ENCODE measurements around the gene CDH3. TPM values are rescaled to one million over a fixed set of nuclear protein-coding genes. Genes with fewer than 3 reads are reported as not detected.
A peak's percentile ranks its signal among the peaks of the same experiment; 100 is the strongest.

The CDH3 gene
- total RNA-seq, 2 donors from 2014 or later: 0.66 to 4.7 TPM

GRCh38 chr16:68732042-68732680 lies 87.1 kb downstream of the CDH3 start:
- intact Hi-C loops (cut with DNase I): loop anchor here (10.0 kb wide), 1 partner anchor 63 kb away; no protein-coding TSS in a partner anchor
- TF ChIP-seq POLR2A (IDR thresholded peaks at IDR 0.05): peak in 2 of 3 donors; percentile 19 to 29
- TF ChIP-seq, protein P1, sequence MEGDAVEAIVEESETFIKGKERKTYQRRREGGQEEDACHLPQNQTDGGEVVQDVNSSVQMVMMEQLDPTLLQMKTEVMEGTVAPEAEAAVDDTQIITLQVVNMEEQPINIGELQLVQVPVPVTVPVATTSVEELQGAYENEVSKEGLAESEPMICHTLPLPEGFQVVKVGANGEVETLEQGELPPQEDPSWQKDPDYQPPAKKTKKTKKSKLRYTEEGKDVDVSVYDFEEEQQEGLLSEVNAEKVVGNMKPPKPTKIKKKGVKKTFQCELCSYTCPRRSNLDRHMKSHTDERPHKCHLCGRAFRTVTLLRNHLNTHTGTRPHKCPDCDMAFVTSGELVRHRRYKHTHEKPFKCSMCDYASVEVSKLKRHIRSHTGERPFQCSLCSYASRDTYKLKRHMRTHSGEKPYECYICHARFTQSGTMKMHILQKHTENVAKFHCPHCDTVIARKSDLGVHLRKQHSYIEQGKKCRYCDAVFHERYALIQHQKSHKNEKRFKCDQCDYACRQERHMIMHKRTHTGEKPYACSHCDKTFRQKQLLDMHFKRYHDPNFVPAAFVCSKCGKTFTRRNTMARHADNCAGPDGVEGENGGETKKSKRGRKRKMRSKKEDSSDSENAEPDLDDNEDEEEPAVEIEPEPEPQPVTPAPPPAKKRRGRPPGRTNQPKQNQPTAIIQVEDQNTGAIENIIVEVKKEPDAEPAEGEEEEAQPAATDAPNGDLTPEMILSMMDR (IDR thresholded peaks at IDR 0.05): no peak
- Histone ChIP-seq H3K36me3 (replicated peaks in 1 of 2; ENCODE audit: insufficient read depth in 1 of 2, low read depth in 2 of 2) (no peaks in the 10 kb centered on the region), H3K4me1 (peaks cover 31% of the 10 kb centered on the region), H3K27me3 (no peaks in the 10 kb centered on the region), H3K4me3 (no peak overlapping the region), H3K9me3 (no peaks in the 10 kb centered on the region), H3K27ac (peak overlapping the region; percentile 46 to 85 (median 68))
- 11 to 13% methylated on average over 6 to 8 of the region's 8 CpGs for WGBS, 2 donors
- peak; percentile 88 for ATAC-seq
- DNase-seq: peak; percentile 87 to 94 (median 90)

- no peaks in the 10 kb centered on the region for H3K27me3 ChIP-seq
- TF ChIP-seq, protein P1 (IDR thresholded peaks at IDR 0.05): no peak
- no peak for TF ChIP-seq POLR2A (IDR thresholded peaks at IDR 0.05)
- no peak overlapping the region for H3K4me3 ChIP-seq
- intact Hi-C loops (cut with DNase I): loop anchor here (10.0 kb wide), 1 partner anchor 62 kb away; no protein-coding TSS in a partner anchor
- WGBS, 2 donors: 46 to 59% methylated on average over 3 to 4 of the region's 4 CpGs
- no peaks in the 10 kb centered on the region for H3K36me3 ChIP-seq (replicated peaks in 1 of 2; ENCODE audit: insufficient read depth in 1 of 2, low read depth in 2 of 2)
- no peaks in the 10 kb centered on the region for H3K9me3 ChIP-seq
- peaks cover 31% of the 10 kb centered on the region for H3K4me1 ChIP-seq
- H3K27ac ChIP-seq: peak overlapping the region; percentile 46 to 85 (median 68)
- DNase-seq (no peak), ATAC-seq (no peak)
These were observed 87.8 kb downstream of the CDH3 start for GRCh38 chr16:68732741-68733399.

DNA sequence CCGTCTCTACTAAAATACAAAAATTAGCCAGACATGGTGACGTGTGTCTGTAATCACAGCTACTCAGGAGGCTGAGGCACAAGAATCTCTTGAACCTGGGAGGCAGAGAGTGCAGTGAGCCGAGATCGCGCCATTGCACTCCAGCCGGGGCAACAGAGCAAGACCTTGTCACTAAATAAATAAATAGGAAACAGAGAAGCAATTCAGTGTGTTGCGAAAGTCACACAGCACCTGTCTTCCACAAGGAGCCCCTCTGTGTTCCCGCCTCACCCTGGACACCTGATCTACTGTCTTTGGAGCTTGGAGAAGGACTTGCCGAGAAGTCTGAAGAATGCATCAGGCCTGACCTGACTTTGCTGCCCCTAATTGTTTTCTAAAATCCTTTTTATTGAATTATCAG lies 88.5 kb downstream of the CDH3 start:
- intact Hi-C loops (cut with DNase I): loop anchor here (10.0 kb wide), 1 partner anchor 61 kb away; no protein-coding TSS in a partner anchor
- DNase-seq: no peak
- H3K27me3 ChIP-seq: no peaks in the 10 kb centered on the region
- no peak for ATAC-seq
- WGBS, 2 donors: 81 to 95% methylated on average over 9 of the region's 9 CpGs
- H3K4me3 ChIP-seq: no peak overlapping the region
- TF ChIP-seq, protein P1 (IDR thresholded peaks at IDR 0.05): no peak
- TF ChIP-seq POLR2A (IDR thresholded peaks at IDR 0.05): no peak
- H3K36me3 ChIP-seq (replicated peaks in 1 of 2; ENCODE audit: insufficient read depth in 1 of 2, low read depth in 2 of 2): no peaks in the 10 kb centered on the region
- H3K27ac ChIP-seq: no peak overlapping the region
- H3K4me1 ChIP-seq: peaks cover 31% of the 10 kb centered on the region
- no peaks in the 10 kb centered on the region for H3K9me3 ChIP-seq

- Histone ChIP-seq H3K27ac (peak overlapping the region in 2 of 4 donors; percentile 15 to 29), H3K27me3 (no peaks in the 10 kb centered on the region), H3K4me1 (peaks cover 41% of the 10 kb centered on the region), H3K9me3 (no peaks in the 10 kb centered on the region), H3K4me3 (no peak overlapping the region), H3K36me3 (replicated peaks in 1 of 2; ENCODE audit: insufficient read depth in 1 of 2, low read depth in 2 of 2) (no peaks in the 10 kb centered on the region)
- intact Hi-C loops (cut with DNase I): loop anchor here (10.0 kb wide), 1 partner anchor 60 kb away; no protein-coding TSS in a partner anchor
- ATAC-seq: no peak
- no peak for DNase-seq
- no peak for TF ChIP-seq POLR2A (IDR thresholded peaks at IDR 0.05)
- TF ChIP-seq, protein P1 (IDR thresholded peaks at IDR 0.05): no peak
- 96 to 97% methylated on average over 2 of the region's 2 CpGs for WGBS, 2 donors
These were observed 89.7 kb downstream of the CDH3 start for GRCh38 chr16:68734782-68735181.

All from body of pancreas (tissue), 4 donors.